Measurements from ENCODE around the gene RDH5.

The RDH5 gene

GRCh38 chr12:55715169-55715764 is 4.9 kb upstream of the RDH5 start:
- no peak for DNase-seq

- DNase-seq, result peak; percentile 98
These were observed 4.2 kb upstream of the RDH5 start, which contains the start of gene BLOC1S1 for GRCh38 chr12:55715833-55716581. Gene BLOC1S1 (plus strand): TSS chr12:55716046. CDS start chr12:55716052, 6 bp downstream.

GRCh38 chr12:55716582-55716957 is 3.6 kb upstream of the RDH5 start:
- no peak for DNase-seq

- DNase-seq, result no peak
These were observed 2.9 kb upstream of the RDH5 start for GRCh38 chr12:55717011-55718007.

GRCh38 chr12:55718015-55718414 is 2.2 kb upstream of the RDH5 start:
- DNase-seq, result no peak

GRCh38 chr12:55718624-55719275 is 1.4 kb upstream of the RDH5 start:
- DNase-seq, result no peak

- DNase-seq, result no peak
These were observed 822 bp upstream of the RDH5 start for GRCh38 chr12:55719371-55719770.

GRCh38 chr12:55720894-55721444 is 776 bp downstream of the RDH5 start:
- peak; percentile 92 for DNase-seq

GRCh38 chr12:55721601-55722213 is 1.5 kb downstream of the RDH5 start:
- DNase-seq, result no peak

GRCh38 chr12:55722948-55723347 is 2.8 kb downstream of the RDH5 start:
- no peak for DNase-seq

GRCh38 chr12:55723516-55724225 is 3.5 kb downstream of the RDH5 start:
- DNase-seq, result no peak

- DNase-seq, result peak; percentile 85
These were observed 4.2 kb downstream of the RDH5 start for GRCh38 chr12:55724226-55724939.

- DNase-seq, result no peak
These were observed 4.7 kb downstream of the RDH5 start for GRCh38 chr12:55724940-55725309.

- no peak for DNase-seq
These were observed 5.4 kb downstream of the RDH5 start for GRCh38 chr12:55725556-55725955.

GRCh38 chr12:55726971-55727370 is 6.8 kb downstream of the RDH5 start:
- DNase-seq, result no peak

- DNase-seq, result peak; percentile 77
These were observed 7.5 kb downstream of the RDH5 start for GRCh38 chr12:55727643-55728185.

- DNase-seq, result peak; percentile 76
These were observed 8.2 kb downstream of the RDH5 start for GRCh38 chr12:55728186-55728938.

- DNase-seq, result peak; percentile 96
These were observed 9.0 kb downstream of the RDH5 start, which contains the start of gene CD63 for GRCh38 chr12:55728939-55729818. Gene CD63 (minus strand): TSS chr12:55729009. CDS start chr12:55728341, 668 bp downstream.
